Smooth muscle cell (in vitro differentiated cells): ENCODE data around the gene CST9. TPM values are rescaled to one million over a fixed set of nuclear protein-coding genes. Genes with fewer than 3 reads are reported as not detected.

Experiments used
- DNase-seq: peaks from one replicate; lab custom pipeline; 2025; ENCODE audit not compliant: unreplicated experiment; lab: John Stamatoyannopoulos, UW
- H2AFZ ChIP-seq: fragments of 200-600 bp; sonication (generic); 2 replicates; pipeline ENCODE4 v1.6.0; 2016; ENCODE audit warnings: antibody characterized with exemption, low read depth, mild to moderate bottlenecking
- H3F3A ChIP-seq: fragments of 200-600 bp; sonication (generic); 2 replicates; pipeline ENCODE4 v1.6.0; 2017; ENCODE audit warnings: antibody characterized with exemption, low read depth
- H3K27ac ChIP-seq: fragments of 200-600 bp; sonication (generic); 2 replicates; pipeline ENCODE4 v1.5.1; 2016; ENCODE audit warnings: low read depth, mild to moderate bottlenecking
- H3K27me3 ChIP-seq: fragments of 200-600 bp; sonication (generic); 2 replicates; pipeline ENCODE4 v1.6.1; 2016; ENCODE audit warnings: low read depth, mild to moderate bottlenecking
- H3K36me3 ChIP-seq: fragments of 200-600 bp; sonication (generic); 2 replicates; pipeline ENCODE4 v1.5.1; 2016; ENCODE audit warnings: low read depth
- H3K4me1 ChIP-seq: fragments of 200-600 bp; sonication (generic); 2 replicates; pipeline ENCODE4 v1.5.1; 2016; ENCODE audit warnings: low read depth
- H3K4me2 ChIP-seq: fragments of 200-600 bp; sonication (generic); 2 replicates; pipeline ENCODE4 v1.6.0; 2016; ENCODE audit warnings: mild to moderate bottlenecking
- H3K4me3 ChIP-seq: fragments of 200-600 bp; sonication (generic); 2 replicates; pipeline ENCODE4 v1.5.1; 2016; ENCODE audit warnings: mild to moderate bottlenecking
- H3K79me2 ChIP-seq: fragments of 200-600 bp; sonication (generic); 2 replicates; pipeline ENCODE4 v1.6.0; 2016; ENCODE audit warnings: low read depth, mild to moderate bottlenecking
- H3K9ac ChIP-seq: fragments of 200-600 bp; sonication (generic); 2 replicates; pipeline ENCODE4 v1.6.0; 2016; ENCODE audit warnings: low read depth
- H3K9me3 ChIP-seq: fragments of 200-600 bp; sonication (generic); replicated peaks from 2 replicates; pipeline ENCODE4 v1.5.1; 2016; ENCODE audit warnings: low read depth
- H4K20me1 ChIP-seq: fragments of 200-600 bp; sonication (generic); 2 replicates; pipeline ENCODE4 v1.6.0; 2016; ENCODE audit warnings: low read depth
- WGBS: methylation state at CpG from one replicate; pipeline ENCODE4 v1.1.7; 2016; ENCODE audit warnings: low lambda C conversion rate; 5-methylcytosine and 5-hydroxymethylcytosine counted together
- polyA plus RNA-seq: library from polyadenylated mRNA; unstranded; fragments of >200 nt; fragmentation: Nextera tagmentation; extraction: Ambion mirVana; gene quantifications from 2 replicates; pipeline ENCODE4 v1.2.1, GENCODE V29; 2016
- total RNA-seq: library from RNA; depleted of rRNA; stranded (reverse); fragments of >200 nt; gene quantifications from 2 replicates; pipeline ENCODE4 v1.2.3, GENCODE V29; 2014
- TF ChIP-seq, protein P1 (sequence below): fragments of 200-600 bp; sonication (generic); IDR thresholded peaks from 2 replicates; pipeline ENCODE4 v1.5.1; 2017; ENCODE audit warnings: borderline replicate concordance, mild to moderate bottlenecking, antibody characterized with exemption; ENCODE audit not compliant: insufficient read depth, poor library complexity, severe bottlenecking

CST9 gene
- total and polyA plus RNA-seq, 2 experiments from 2014 or later: not detected

DNA sequence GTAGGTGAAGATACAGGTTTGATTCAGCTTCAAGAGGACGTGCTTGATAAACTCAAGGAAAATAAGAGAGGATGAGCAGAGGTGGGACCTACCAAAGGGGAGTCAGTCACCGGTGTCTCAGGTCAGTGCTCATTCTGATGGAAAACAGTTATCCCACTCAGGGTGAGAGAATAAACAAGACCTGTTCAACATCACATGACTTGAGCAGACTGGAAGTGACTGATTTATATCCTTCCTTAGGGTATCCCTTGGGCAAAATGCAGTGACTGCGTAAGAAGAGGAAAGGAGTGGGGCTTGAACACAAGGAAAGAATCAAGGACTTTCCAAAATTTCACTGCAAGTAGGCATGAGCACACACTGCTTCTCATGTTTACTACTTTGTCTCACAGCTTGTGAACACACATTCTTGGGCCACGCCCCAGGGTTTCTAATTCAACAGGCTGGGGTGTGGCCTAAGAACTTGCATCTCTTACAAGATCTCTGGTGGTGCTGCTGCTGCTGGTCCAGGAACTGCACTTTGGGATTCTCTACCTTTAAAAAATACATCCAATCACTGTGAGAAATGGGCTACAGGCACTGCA is 20.4 kb upstream of the CST9 start:
- Histone ChIP-seq H3K36me3 (no peaks in the 10 kb centered on the region), H3K27ac (no peak overlapping the region), H4K20me1 (no peaks in the 10 kb centered on the region), H3K27me3 (no peaks in the 10 kb centered on the region), H3K4me1 (no peaks in the 10 kb centered on the region), H3K4me3 (no peak overlapping the region), H3F3A (peaks cover 5% of the 10 kb centered on the region), H3K4me2 (no peak overlapping the region), H3K79me2 (no peaks in the 10 kb centered on the region), H3K9ac (no peak overlapping the region), H3K9me3 (no peaks in the 10 kb centered on the region), H2AFZ (no peak overlapping the region)
- no peak for DNase-seq
- TF ChIP-seq, protein P1, sequence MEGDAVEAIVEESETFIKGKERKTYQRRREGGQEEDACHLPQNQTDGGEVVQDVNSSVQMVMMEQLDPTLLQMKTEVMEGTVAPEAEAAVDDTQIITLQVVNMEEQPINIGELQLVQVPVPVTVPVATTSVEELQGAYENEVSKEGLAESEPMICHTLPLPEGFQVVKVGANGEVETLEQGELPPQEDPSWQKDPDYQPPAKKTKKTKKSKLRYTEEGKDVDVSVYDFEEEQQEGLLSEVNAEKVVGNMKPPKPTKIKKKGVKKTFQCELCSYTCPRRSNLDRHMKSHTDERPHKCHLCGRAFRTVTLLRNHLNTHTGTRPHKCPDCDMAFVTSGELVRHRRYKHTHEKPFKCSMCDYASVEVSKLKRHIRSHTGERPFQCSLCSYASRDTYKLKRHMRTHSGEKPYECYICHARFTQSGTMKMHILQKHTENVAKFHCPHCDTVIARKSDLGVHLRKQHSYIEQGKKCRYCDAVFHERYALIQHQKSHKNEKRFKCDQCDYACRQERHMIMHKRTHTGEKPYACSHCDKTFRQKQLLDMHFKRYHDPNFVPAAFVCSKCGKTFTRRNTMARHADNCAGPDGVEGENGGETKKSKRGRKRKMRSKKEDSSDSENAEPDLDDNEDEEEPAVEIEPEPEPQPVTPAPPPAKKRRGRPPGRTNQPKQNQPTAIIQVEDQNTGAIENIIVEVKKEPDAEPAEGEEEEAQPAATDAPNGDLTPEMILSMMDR: no peak
- 96% methylated on average over 4 of the region's 4 CpGs for WGBS

DNA sequence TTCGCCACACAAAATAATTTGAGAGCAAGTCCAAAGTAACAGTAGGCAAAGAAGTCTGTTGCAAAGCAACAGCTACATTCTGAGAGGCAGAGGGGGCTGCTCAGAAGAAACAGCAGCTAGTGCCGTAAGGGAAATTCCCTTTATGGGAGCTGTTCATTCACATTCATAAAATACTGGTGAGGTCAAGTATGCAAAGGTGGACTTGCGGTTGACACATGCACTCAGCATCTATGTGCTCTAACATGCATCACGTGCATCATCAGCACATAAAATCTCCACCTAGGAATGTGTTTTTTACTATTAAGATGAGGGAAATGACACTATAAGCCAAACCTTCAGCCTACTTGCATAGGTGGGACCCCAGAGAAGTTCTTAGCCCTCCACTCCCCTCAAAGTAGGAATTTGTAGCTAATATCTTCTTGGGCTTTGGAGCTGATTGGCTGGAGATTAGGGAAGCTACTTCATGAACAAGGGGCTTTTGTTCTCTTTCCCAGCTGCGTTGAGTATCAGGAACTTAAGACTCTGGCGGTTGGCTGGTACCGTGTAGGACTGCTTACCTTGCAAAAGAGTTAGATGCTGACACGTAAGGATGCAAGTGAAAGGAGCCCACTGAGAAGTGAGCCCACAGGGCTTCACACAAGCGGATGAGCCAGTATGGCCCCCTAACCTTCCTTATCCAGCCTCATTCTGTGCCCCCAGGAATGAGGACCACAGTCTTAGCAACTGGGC is 19.7 kb upstream of the CST9 start:
- no peak overlapping the region for H3K27ac ChIP-seq

GRCh38 chr20:23624324-23624691 is 18.6 kb upstream of the CST9 start:
- WGBS: 14% methylated on average over 2 of the region's 2 CpGs
- TF ChIP-seq, protein P1: no peak
- H3K4me2 ChIP-seq: peak overlapping the region; percentile 9
- no peaks in the 10 kb centered on the region for H3K4me1 ChIP-seq
- peak overlapping the region; percentile 58 for H3K27ac ChIP-seq
- H3K9ac ChIP-seq: no peak overlapping the region
- H3K9me3 ChIP-seq: no peaks in the 10 kb centered on the region
- H2AFZ ChIP-seq: no peak overlapping the region
- peaks cover 4% of the 10 kb centered on the region for H3K27me3 ChIP-seq
- H3F3A ChIP-seq: peaks cover 5% of the 10 kb centered on the region
- H3K4me3 ChIP-seq: no peak overlapping the region
- no peaks in the 10 kb centered on the region for H3K36me3 ChIP-seq
- H4K20me1 ChIP-seq: no peaks in the 10 kb centered on the region
- H3K79me2 ChIP-seq: no peaks in the 10 kb centered on the region
- DNase-seq: no peak

More for the DNA sequence above, 19.7 kb upstream of the CST9 start:
- Histone ChIP-seq H3K27me3 (no peaks in the 10 kb centered on the region), H3K4me3 (no peak overlapping the region), H3K9me3 (no peaks in the 10 kb centered on the region), H4K20me1 (no peaks in the 10 kb centered on the region), H3K9ac (no peak overlapping the region), H3K4me2 (no peak overlapping the region), H2AFZ (no peak overlapping the region), H3K79me2 (no peaks in the 10 kb centered on the region), H3F3A (peaks cover 5% of the 10 kb centered on the region), H3K36me3 (no peaks in the 10 kb centered on the region), H3K4me1 (no peaks in the 10 kb centered on the region)
- DNase-seq: no peak
- 84% methylated on average over 9 of the region's 9 CpGs for WGBS
- TF ChIP-seq, protein P1: no peak
